NCI-H748 treated with DMSO at 0.1 percent for 48 hours (cell line): ENCODE results near the gene DACT1.

Experiments
- DNase-seq: peaks from one replicate; lab custom pipeline; 2025; lab: John Stamatoyannopoulos, UW

DACT1 gene

DNA sequence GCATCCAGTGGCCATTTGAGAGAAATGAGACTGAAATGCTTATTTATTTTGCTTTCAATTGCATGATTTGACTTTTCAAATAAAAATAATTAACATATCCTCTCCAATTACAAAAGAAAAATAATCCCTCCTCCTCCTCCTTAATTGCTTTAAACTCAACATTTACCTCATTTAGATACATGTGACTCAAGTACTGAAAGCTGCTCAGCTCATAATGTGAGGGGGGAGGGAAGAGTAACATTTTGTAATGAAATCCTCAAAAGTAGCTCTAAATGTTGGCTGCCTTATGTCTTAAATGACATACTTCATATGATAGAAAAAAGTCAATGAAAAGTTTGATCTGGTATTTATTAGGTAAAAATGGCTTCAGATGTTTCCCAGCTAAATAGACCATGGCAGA, 29.0 kb downstream of the DACT1 start:
- no peak for DNase-seq

DNA sequence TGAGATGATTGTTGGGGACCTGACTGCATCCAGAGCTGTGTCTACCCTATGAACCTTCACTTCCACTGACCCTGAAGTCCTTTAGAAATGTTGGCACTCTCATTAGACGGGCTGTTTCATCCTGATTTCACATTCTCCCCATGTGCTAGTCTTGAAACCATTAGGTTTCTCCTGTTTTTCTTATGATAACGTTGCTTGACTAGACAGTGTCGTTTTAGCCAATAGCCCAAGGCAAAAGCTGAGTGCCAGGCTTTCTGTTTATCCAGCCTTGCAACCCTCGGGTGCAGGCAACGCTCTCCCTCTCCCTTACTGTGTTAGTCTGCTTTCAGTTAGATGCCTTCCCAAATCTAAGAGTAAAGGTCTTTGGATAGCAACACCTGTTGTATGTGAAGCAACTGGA, 30.1 kb downstream of the DACT1 start:
- DNase-seq, result no peak

DNA sequence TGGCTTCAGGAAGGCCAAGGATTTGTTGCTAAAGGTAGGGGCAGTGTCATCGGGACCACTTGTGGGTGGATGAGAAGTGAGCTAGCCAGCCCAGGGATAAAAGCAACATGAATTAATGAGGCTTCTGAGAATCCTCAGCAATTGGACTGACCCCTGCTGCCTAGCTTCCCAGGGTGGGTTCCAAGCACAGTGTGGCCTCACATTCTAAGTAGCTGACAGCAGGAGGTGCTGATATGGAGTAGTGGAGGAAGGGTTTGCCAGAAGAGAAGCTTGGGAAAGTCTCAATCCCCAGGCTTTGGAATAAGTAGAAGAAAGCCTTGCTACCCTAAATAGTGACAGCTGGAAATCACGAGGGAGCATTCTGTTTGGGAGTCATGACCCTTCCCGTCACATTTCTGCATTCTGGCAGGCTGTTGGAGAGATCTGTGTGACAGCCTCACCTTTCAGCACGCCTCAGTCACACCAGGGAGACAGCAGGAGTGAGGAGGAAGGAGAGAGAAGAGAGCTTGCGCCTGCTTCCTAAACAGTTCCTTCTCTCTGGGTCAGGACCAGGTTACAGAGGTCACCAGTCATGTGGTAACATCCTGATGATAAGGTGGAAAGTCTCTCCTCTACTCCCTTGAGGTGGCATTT, 31.2 kb downstream of the DACT1 start:
- no peak for DNase-seq

DNA sequence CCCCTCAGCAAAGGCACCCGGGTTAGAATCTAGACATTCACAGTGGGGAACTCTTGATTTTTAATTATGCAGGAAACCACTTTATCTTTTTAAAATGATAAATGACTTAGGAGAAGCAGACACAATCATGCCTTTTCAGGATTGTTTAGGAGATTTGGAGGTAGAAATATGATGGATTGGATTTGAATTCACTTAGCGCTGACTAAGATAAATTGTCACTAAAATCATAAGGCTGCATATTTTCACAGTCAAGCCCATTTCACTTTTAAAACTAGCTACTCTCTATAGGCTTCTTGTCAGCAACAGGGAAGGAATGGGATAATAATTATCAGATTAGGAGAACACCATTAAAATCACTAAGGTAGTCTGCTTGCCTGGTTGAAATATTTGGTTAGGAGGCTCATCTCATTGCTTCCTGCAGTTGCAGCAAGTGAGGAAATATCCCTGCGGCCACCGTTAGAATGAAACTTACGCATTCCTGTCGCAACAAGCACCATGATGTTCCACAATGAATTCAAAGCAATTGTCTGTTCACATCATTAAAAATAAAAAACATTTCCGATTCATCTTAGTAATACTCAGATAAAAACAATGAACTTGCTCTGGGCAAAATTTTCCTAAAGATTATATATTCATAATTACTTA, 31.9 kb downstream of the DACT1 start:
- DNase-seq, result no peak

DNA sequence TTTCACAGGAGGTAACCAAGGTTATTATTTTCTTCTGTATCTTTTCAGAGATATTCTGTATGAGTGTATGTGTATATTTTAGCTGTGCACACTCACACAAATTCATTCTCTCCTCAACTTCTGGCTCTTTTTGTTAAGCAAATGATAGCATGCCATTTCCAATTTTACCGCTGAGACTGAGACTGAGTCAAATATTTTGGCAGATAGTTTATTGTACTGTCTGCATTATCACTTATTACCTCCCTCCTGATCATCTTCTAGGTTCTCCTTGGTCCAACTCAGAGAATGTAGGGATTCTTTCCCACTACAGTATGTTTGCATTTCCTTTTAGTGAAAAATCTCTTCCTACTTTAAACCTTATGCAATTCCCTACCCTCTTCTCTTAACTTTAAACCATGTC, 33.3 kb downstream of the DACT1 start:
- no peak for DNase-seq

DNA sequence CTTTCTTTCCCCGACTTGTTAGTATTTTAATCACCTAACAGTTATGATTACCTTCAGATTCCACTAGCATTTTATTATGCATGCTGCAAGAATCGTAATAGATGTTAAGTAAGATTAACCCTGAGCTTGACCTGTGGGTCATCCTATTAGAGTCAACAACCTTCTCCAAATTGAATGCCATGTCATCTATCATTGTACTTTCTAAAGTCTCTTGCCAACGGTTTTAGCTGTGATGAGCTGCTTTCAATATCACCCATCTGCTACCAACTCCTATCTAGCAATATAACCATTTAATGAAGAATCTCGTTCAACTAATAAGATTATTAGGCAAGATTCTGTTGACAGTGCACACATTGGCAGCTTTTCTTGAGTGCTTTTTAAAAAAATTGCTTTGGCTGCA, 33.7 kb downstream of the DACT1 start:
- no peak for DNase-seq

DNA sequence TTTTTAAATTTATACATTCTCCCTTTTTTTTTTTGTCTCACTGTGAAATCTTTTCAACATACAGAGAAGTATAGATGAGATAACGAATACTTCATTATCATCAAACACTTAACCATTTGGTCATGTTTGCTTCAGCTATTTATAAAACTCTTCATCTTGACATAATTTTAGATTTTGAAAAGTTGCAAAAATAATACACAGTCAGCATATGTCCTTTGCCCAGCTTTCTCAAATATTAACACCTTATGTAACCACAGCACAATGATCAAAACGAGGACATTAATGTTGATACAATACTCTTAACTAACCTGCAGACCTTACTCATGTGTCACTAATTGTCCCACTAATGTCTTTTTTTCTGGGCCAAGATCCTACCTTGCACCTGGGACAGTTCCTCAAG, 36.0 kb downstream of the DACT1 start:
- no peak for DNase-seq

DNA sequence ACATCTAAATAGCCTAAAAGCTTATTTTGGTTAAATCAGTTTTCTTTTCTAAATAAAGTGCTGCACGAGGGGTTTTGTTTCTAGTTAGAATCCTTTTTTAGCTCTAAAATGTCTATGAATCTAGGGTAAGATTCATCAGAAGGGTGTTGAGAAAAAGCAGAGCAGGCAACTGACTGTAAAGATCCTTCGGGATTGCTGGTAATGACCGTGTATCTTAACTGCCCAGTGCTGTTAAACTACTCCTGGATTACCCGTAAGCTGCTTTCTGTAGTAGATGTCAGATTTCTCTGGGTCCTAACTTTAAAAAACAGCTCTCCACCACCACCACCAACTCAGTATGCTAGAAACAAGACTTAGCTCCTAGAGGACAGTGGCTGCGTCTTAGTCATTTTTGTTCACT, 39.2 kb downstream of the DACT1 start:
- no peak for DNase-seq

DNA sequence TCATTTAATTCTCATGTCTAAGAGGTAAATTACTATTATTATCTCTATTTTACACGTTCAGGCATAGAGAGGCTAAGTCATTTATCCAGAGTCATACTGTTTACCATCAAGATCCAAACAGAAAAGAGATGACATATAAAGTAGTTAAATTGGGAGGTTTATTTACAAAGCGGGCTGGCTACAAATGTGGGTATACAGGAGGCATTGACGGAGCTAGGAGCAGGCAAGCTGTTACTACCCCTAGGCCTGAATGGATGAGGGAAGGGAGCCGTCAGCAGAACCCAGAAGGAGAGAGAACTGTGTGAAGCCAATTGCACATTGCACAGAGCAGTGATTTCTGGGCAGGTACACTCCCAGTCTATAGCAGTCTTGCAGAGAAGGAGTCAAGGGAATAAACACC, 39.8 kb downstream of the DACT1 start:
- DNase-seq, result peak; percentile 76

DNA sequence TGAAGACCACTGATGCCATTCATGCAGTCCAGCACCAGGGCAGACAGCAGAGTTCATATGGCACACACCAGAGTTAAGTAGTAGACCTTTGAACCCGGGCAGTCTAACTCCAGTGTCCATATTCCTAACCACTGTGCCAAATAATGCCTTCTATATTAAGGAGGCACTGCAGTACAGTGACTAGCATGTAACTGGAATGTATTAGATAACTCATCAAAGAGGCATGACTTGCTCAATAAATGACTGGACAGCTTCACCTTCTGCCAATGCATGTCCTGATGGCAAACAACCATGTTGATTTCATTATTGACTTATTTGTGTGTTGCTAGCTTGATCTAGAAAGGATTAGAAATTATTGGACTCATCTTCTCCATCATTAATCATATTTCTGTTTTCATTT, 40.2 kb downstream of the DACT1 start:
- DNase-seq, result no peak

DNA sequence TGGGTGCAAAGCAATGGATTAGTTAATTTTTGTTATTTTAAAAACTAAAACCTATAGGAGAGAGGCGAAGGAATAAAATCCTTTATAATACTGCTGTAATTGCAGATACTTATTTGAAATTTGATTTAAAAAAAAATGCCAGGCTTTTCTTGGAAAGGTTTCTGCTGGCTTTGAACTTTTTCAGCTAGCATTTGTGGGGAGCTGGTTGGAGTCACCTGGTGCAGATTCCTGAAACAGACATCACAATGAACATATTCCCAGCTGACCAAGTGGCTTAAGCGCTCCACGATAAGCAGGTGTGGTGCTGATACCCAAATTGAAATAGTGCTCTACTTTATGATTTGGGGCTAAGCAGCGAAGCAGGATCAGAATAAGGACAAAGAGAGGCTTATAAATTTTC, 42.9 kb downstream of the DACT1 start:
- DNase-seq, result no peak

DNA sequence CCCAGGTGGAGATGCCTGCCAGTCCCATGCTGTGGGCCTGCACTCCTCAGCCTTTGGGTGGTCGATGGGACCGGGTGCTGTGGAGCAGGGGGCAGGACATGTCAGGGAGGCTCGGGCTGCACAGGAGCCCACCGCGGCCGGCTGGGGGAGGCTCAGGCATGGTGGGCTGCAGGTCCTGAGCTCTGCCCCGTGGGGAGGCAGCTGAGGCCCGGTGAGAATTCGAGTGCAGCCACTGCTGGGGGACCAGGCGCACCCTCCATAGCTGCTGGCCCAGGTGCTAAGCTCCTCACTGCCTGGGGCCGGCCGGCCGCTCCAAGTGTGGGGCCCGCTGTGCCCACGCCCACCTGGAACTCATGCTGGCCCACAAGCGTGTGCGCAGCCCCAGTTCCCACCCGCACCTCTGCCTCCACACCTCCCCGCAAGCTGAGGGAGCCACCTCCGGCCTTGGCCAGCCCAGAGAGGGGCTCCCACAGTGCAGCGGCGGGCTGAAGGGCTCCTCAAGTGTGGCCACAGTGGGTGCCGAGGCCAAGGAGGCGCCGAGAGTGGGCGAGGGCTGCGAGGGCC, 49.6 kb downstream of the DACT1 start:
- no peak for DNase-seq

DNA sequence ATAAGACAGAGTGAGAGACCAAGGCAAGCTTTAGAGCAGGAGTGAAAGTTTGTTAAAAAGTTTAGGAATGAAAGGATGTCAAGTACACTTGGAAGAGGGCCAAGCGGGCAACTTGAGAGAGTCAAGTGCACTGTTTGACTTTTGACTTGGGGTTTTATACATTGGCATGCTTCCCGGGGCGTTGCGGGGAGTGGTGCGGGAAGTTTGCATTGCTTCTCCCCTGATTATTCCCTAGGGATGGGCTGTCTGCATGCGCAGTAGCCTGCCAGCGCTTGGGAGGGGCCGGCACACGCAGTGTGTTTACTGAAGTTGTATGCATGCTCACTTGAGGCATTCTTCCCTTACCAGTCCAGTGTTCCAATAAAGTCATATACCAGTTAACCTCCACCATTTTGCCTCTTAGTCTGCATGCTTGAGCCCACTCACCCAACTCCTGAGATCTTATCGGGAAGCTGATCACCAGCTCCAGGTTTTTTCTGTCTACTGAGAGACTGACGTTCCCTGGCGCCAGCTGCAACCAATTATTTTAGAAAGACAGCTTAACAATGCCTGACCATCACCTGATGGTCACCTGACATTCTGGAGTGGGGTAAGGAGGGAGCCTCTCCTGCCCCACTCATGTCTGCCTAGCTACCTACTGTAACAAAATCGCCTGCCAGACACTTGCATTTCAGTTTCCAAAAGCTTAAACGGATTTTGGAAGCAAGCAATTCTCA, 53.2 kb downstream of the DACT1 start:
- peak; percentile 82 for DNase-seq

DNA sequence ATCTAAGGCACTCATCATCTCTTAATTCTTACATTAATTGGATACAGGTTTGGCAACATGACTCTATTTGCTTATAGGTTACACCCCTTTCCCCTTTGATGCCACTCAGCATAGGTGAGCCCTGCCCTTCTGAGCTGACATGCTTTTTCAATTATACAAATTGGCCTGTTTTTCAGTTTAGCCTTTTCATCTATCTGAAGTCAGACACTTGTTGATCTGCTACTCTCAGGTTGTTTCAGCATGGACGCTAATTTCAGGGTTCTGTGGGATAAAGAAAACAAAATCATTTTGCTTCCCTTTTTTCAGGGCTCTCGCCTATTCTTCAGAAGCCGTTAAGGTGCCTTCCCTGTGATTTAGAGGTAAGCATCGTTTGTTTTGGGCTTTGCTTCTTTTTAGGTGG, 55.3 kb downstream of the DACT1 start:
- DNase-seq, result peak; percentile 34

DNA sequence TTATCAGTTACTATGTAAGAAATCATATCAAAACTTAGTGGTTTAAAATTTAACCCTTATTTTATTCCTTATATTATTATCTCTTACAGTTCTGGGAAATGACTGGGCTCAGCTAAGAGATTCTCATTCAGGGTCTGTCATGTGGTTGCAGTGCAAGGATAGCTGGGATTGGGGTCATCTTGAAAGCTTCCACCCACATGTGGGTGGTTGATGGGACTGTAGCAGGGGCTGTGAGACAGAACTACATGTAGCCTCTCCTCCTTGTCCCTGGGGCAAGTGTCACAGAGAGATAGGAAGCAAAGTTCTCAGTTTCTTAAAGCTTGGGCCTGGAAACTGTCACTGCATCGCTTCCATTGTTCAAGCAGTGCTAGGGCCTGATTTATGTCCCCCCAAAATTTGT, 57.8 kb downstream of the DACT1 start:
- DNase-seq, result no peak

DNA sequence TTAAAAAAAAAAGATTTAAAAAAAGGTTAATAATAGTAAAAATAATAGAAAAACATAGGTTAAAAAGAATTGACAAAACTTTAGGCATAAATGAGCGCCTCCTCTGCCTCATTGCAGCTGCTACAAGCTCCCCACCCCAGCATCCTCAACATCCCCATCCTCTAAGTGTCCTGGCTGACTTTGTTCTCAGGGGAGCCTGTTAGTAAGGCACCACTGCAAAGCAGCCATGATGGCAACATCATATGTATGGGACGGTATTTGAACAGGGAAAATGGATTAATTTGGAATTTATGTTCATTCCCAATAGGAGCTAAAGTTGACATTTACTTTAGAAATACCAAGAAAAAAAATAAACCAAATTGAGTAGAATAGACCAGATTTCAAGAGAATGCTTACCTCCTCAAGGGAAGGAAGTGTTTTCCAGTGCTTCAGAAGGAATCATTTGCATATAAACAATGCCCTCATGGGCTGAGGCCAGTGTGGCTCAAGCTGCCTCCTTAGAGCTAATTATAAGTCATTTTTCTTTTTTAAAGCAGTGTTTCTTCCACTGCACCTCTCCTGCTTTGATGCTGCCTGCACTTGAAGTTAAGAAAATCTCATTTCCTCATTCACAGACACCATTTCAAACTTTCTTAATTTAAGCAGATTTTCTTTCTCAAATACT, 59.6 kb downstream of the DACT1 start:
- DNase-seq, result peak; percentile 26
